GM18508 (cell line): ENCODE data around the gene HOXD13.

Experiments
- ATAC-seq: cut with Tn5 transposase; IDR thresholded peaks from one replicate; pipeline ENCODE4 v1.9.1; 2021; ENCODE audit warnings: moderate number of reproducible peaks; ENCODE audit not compliant: insufficient read depth, unreplicated experiment

Gene HOXD13

GRCh38 chr2:176093145-176093897 is 800 bp downstream of the HOXD13 start:
- no peak for ATAC-seq

GRCh38 chr2:176093898-176094249 is 1.4 kb downstream of the HOXD13 start:
- ATAC-seq, result no peak

- ATAC-seq, result no peak
Observed at GRCh38 chr2:176094349-176094748, 1.8 kb downstream of the HOXD13 start.

GRCh38 chr2:176095421-176095820 is 2.9 kb downstream of the HOXD13 start:
- ATAC-seq, result no peak

- ATAC-seq, result no peak
Observed at GRCh38 chr2:176096243-176096985, 3.9 kb downstream of the HOXD13 start.

- ATAC-seq, result peak; percentile 65
Observed at GRCh38 chr2:176096986-176097819, 4.7 kb downstream of the HOXD13 start.

GRCh38 chr2:176097820-176098365 is 5.4 kb downstream of the HOXD13 start:
- no peak for ATAC-seq

GRCh38 chr2:176098366-176099158 is 6.0 kb downstream of the HOXD13 start:
- ATAC-seq, result no peak

- ATAC-seq, result no peak
Observed at GRCh38 chr2:176099159-176099727, 6.7 kb downstream of the HOXD13 start.

GRCh38 chr2:176099728-176100546 is 7.4 kb downstream of the HOXD13 start, which contains the start of gene HOXD12:
HOXD12 (plus strand) TSS chr2:176099795; CDS start chr2:176099802, 7 bp downstream.
- no peak for ATAC-seq

GRCh38 chr2:176100547-176101140 is 8.1 kb downstream of the HOXD13 start:
- ATAC-seq, result no peak

GRCh38 chr2:176101216-176101830 is 8.8 kb downstream of the HOXD13 start:
- no peak for ATAC-seq

- ATAC-seq, result no peak
Observed at GRCh38 chr2:176101842-176102241, 9.3 kb downstream of the HOXD13 start.

GRCh38 chr2:176102309-176102866 is 9.9 kb downstream of the HOXD13 start:
- ATAC-seq, result no peak

GRCh38 chr2:176103194-176103593 is 10.7 kb downstream of the HOXD13 start:
- no peak for ATAC-seq

- ATAC-seq, result no peak
Observed at GRCh38 chr2:176103742-176104315, 11.3 kb downstream of the HOXD13 start.
